K562 (cell line): ENCODE results near the gene HIRIP3. TPM values are rescaled to one million over a fixed set of nuclear protein-coding genes. Genes with fewer than 3 reads are reported as not detected.

ENCODE experiments used
- ATAC-seq: fragments of 200-7000 bp; cut with Tn5 transposase; 3 replicates; pipeline ENCODE4 v1.9.1; 2020; ENCODE audit warnings: moderate library complexity
- BruUV-seq: library from RNA; stranded (reverse); fragments of 400-500 nt; replicated peaks from 2 replicates; lab custom pipeline; 2021; lab: Mats Ljungman, UMichigan
- CTCF ChIA-PET: fragments of 300-600 bp; formaldehyde crosslinking; extraction: SDS; loops from one replicate; lab custom pipeline; 2021; ENCODE audit warnings: low intra/inter-chr PET ratio; lab: Yijun Ruan, JAX
- POLR2A ChIA-PET: fragments of 300-600, 350-650 bp; sonication (Branson Sonifier 250); formaldehyde crosslinking; extraction: SDS; loops from one replicate; lab custom pipeline; 2021; ENCODE audit warnings: antibody characterized with exemption, inconsistent platforms; lab: Yijun Ruan, JAX
- DNase-seq, 4 experiments: peaks; one replicate each; pipeline versions ENCODE4 v3.0.0 to v3.0.0-alpha.2; 2011 to 2018; ENCODE audit warnings: low spot score in 3 of 4, mixed read lengths in 3 of 4; ENCODE audit errors: extremely low read depth in 1 of 4
- FAIRE-seq: peaks from 2 replicates; lab custom pipeline; 2011; peaks lifted over from hg19 to GRCh38; lab: Jason Lieb, UNC
- H2AFZ ChIP-seq: 2 replicates; pipeline ENCODE4 v1.6.0; 2011; ENCODE audit warnings: low read depth, low read length, control low read depth, inconsistent platforms
- H3K27ac ChIP-seq: fragments of 200-600 bp; 3 replicates; pipeline ENCODE4 v1.8.0; 2011; ENCODE audit warnings: low read depth, mild to moderate bottlenecking, control low read depth, inconsistent platforms, low read length, moderate library complexity, mixed read lengths; ENCODE audit errors: extremely low read depth
- H3K27me3 ChIP-seq, 2 experiments: fragments of 300-600 bp in 1 of 2; 2 replicates in 1 of 2; 3 replicates in 1 of 2; pipeline versions ENCODE4 v1.6.0 to v1.8.0; 2011; ENCODE audit warnings: inconsistent platforms in 2 of 2, low read length in 2 of 2, mild to moderate bottlenecking in 1 of 2, mixed read lengths in 1 of 2, moderate library complexity in 1 of 2; ENCODE audit not compliant: control insufficient read depth in 2 of 2, insufficient read depth in 2 of 2
- H3K36me3 ChIP-seq: fragments of 300-600 bp; 3 replicates; pipeline ENCODE4 v1.8.0; 2011; ENCODE audit warnings: mild to moderate bottlenecking, low read length, inconsistent platforms; ENCODE audit not compliant: control insufficient read depth, insufficient read depth
- H3K4me1 ChIP-seq, 2 experiments: fragments of 200-600 bp in 1 of 2; replicated peaks in 1 of 2; 2 replicates in 1 of 2; 3 replicates in 1 of 2; pipeline versions ENCODE4 v1.5.1 to v1.8.0; 2011; ENCODE audit warnings: inconsistent platforms in 2 of 2, low read length in 2 of 2, mild to moderate bottlenecking in 1 of 2, mixed read lengths in 1 of 2, moderate library complexity in 1 of 2; ENCODE audit not compliant: control insufficient read depth in 2 of 2, insufficient read depth in 2 of 2
- H3K4me2 ChIP-seq: 2 replicates; pipeline ENCODE4 v1.6.1; 2011; ENCODE audit warnings: low read length, control low read depth, inconsistent platforms, mixed read lengths; ENCODE audit not compliant: insufficient read depth
- H3K4me3 ChIP-seq: fragments of 200-600 bp; sonication (generic), shearing (Covaris generic); 2 replicates; pipeline ENCODE4 v1.5.1; 2016; ENCODE audit warnings: control low read depth, inconsistent platforms
- H3K79me2 ChIP-seq: fragments of 200-600 bp; 3 replicates; pipeline ENCODE4 v1.8.0; 2011; ENCODE audit warnings: low read length, inconsistent platforms; ENCODE audit not compliant: control insufficient read depth, insufficient read depth
- H3K9ac ChIP-seq, 2 experiments: 2 replicates each; pipeline versions ENCODE4 v1.6.0 to v1.6.1; 2011; ENCODE audit warnings: low read depth in 2 of 2, low read length in 2 of 2, control low read depth in 1 of 2, inconsistent platforms in 1 of 2, mild to moderate bottlenecking in 1 of 2, mixed read lengths in 1 of 2; ENCODE audit not compliant: insufficient read depth in 1 of 2
- H3K9me1 ChIP-seq: one replicate; pipeline ENCODE4 v1.6.0; 2011; ENCODE audit warnings: inconsistent platforms, mild to moderate bottlenecking, low read length, moderate library complexity; ENCODE audit not compliant: control insufficient read depth, insufficient read depth
- H3K9me3 ChIP-seq: replicated peaks from 2 replicates; pipeline ENCODE4 v1.5.1; 2011; ENCODE audit warnings: low read depth, low read length, inconsistent platforms; ENCODE audit not compliant: control insufficient read depth, insufficient read depth
- H4K20me1 ChIP-seq: replicated peaks from 2 replicates; pipeline ENCODE4 v1.6.1; 2011; ENCODE audit warnings: low read length, inconsistent platforms, mixed read lengths; ENCODE audit not compliant: control insufficient read depth, insufficient read depth
- ATF1 ChIP-seq, 2 experiments: fragments of 450-650 bp in 1 of 2; IDR thresholded peaks; 2 replicates each; pipeline ENCODE4 v1.6.1; 2016; ENCODE audit warnings: missing compliant biosample characterization in 1 of 2, missing genetic modification characterization in 1 of 2
- BCL6 ChIP-seq: fragments of 250-450 bp; sonication (Bioruptor Pico); IDR thresholded peaks from 2 replicates; pipeline ENCODE4 v1.4.0; 2020
- CBX3 ChIP-seq, 2 experiments: IDR thresholded peaks; 1 replicate in 1 of 2; 2 replicates in 1 of 2; pipeline ENCODE4 v1.6.1; 2012; ENCODE audit warnings: inconsistent platforms in 2 of 2, low read length in 2 of 2, borderline replicate concordance in 1 of 2, control low read depth in 1 of 2
- ETV5 ChIP-seq: sonication (generic); formaldehyde crosslinking; IDR thresholded peaks from 2 replicates; pipeline ENCODE4 v1.4.0; 2020; ENCODE audit warnings: low read depth, mild to moderate bottlenecking, missing genetic modification reagents
- HMGN3 ChIP-seq: IDR thresholded peaks from 2 replicates; pipeline ENCODE4 v1.6.1; 2011; ENCODE audit warnings: borderline replicate concordance, low read depth, mild to moderate bottlenecking, mixed read lengths, low read length; ENCODE audit not compliant: insufficient read length; ENCODE audit errors: extremely low read depth
- KLF1 ChIP-seq: fragments of 450-650 bp; IDR thresholded peaks from 2 replicates; pipeline ENCODE4 v1.6.1; 2016; ENCODE audit warnings: missing genetic modification characterization, missing compliant biosample characterization
- L3MBTL2 ChIP-seq: fragments of 450-650 bp; IDR thresholded peaks from 2 replicates; pipeline ENCODE4 v1.6.1; 2016; ENCODE audit warnings: mild to moderate bottlenecking, moderate library complexity
- NRF1 ChIP-seq, 2 experiments: fragments of 450-650 bp; IDR thresholded peaks in 1 of 2; conservative IDR thresholded peaks in 1 of 2; 2 replicates each; pipeline ENCODE4 v1.6.1; 2014; ENCODE audit warnings: mild to moderate bottlenecking in 2 of 2
- PHF8 ChIP-seq: fragments of 200-600 bp; sonication (generic); IDR thresholded peaks from 2 replicates; pipeline ENCODE4 v1.6.1; 2012; ENCODE audit warnings: mixed run types, mild to moderate bottlenecking, inconsistent platforms, low read length, moderate library complexity, borderline replicate concordance
- POLR2A ChIP-seq: fragments of 450-650 bp; conservative IDR thresholded peaks from 2 replicates; pipeline ENCODE4 v1.6.1; 2016
- RBBP5 ChIP-seq: fragments of 200-600 bp; sonication (generic); IDR thresholded peaks from 2 replicates; pipeline ENCODE4 v1.6.1; 2012; ENCODE audit warnings: borderline replicate concordance, mild to moderate bottlenecking, low read length, control low read depth, inconsistent platforms; ENCODE audit not compliant: insufficient read depth, poor library complexity, severe bottlenecking
- SIN3B ChIP-seq: fragments of 450-650 bp; IDR thresholded peaks from 2 replicates; pipeline ENCODE4 v1.6.1; 2017; ENCODE audit warnings: low read depth, mild to moderate bottlenecking, moderate library complexity
- ZNF436 ChIP-seq: fragments of 250-450, 450-650 bp; sonication (Bioruptor Pico); formaldehyde crosslinking; IDR thresholded peaks from 2 replicates; pipeline ENCODE4 v1.7.0; 2020; ENCODE audit warnings: mild to moderate bottlenecking
- ZNF584 ChIP-seq: fragments of 200-800 bp; sonication (Bioruptor generic); IDR thresholded peaks from 2 replicates; pipeline ENCODE4 v1.6.1; 2016; ENCODE audit warnings: low read depth, mild to moderate bottlenecking, missing genetic modification characterization, missing compliant biosample characterization
- WGBS: fragments of 100-300 bp; shearing (Covaris generic); methylation state at CpG from one replicate; pipeline ENCODE4 v1.1.6; 2016; ENCODE audit warnings: low coverage, mixed read lengths; ENCODE audit not compliant: insufficient coverage; ENCODE audit errors: missing lambda C conversion rate; 5-methylcytosine and 5-hydroxymethylcytosine counted together
- in situ Hi-C: fragments of 300-500 bp; cut with MboI; formaldehyde crosslinking; loops from 4 replicates; pipeline ENCODE4 v1.15.0; 2018; ENCODE audit warnings: inconsistent platforms, mixed read lengths
- intact Hi-C: fragments of 100-400 bp; cut with micrococcal nuclease; formaldehyde crosslinking; loops from 2 replicates; pipeline ENCODE4 v1.14.2; 2022
- polyA plus RNA-seq, 8 experiments: library from polyadenylated mRNA; depleted of rRNA in 4 of 8; stranded (reverse) in 5 of 8; unstranded in 3 of 8; fragments of >200 nt; fragmentation: Nextera tagmentation in 2 of 8; fragmentation: Illumina TruSeq in 1 of 8; extraction: Ambion mirVana in 2 of 8; extraction: Trizol in 1 of 8; gene quantifications; 2 replicates each; pipeline versions ENCODE4 v1.2.1 to v1.2.3, GENCODE V29; 2011 to 2014; ENCODE audit warnings: inconsistent platforms in 1 of 8, missing spikeins in 1 of 8
- total RNA-seq, 7 experiments: library from RNA; depleted of rRNA in 6 of 7; stranded (reverse); fragments of >200 nt in 6 of 7; fragmentation: Illumina TruSeq in 2 of 7; extraction: Trizol in 2 of 7; gene quantifications; 2 replicates each; pipeline versions ENCODE4 v1.2.1 to v1.2.3, GENCODE V29; 2011 to 2021; ENCODE audit warnings: low replicate concordance in 1 of 7
- TF ChIP-seq, protein P1 (sequence below): fragments of 250-450 bp; sonication (Bioruptor Pico); IDR thresholded peaks from 2 replicates; pipeline ENCODE4 v1.5.0; 2021; ENCODE audit warnings: mild to moderate bottlenecking, moderate library complexity
- TF ChIP-seq, protein P2 (sequence below): fragments of 200-800 bp; sonication (Bioruptor generic); IDR thresholded peaks from 2 replicates; pipeline ENCODE4 v1.6.1; 2017; ENCODE audit warnings: missing genetic modification characterization, missing compliant biosample characterization

Gene HIRIP3
- total and polyA plus RNA-seq, 9 of the 15 experiments (the other 6 are each of a cell fraction or from before 2014, with no cell fraction given) = 3.3 to 38.2 (median 18.2) TPM

DNA sequence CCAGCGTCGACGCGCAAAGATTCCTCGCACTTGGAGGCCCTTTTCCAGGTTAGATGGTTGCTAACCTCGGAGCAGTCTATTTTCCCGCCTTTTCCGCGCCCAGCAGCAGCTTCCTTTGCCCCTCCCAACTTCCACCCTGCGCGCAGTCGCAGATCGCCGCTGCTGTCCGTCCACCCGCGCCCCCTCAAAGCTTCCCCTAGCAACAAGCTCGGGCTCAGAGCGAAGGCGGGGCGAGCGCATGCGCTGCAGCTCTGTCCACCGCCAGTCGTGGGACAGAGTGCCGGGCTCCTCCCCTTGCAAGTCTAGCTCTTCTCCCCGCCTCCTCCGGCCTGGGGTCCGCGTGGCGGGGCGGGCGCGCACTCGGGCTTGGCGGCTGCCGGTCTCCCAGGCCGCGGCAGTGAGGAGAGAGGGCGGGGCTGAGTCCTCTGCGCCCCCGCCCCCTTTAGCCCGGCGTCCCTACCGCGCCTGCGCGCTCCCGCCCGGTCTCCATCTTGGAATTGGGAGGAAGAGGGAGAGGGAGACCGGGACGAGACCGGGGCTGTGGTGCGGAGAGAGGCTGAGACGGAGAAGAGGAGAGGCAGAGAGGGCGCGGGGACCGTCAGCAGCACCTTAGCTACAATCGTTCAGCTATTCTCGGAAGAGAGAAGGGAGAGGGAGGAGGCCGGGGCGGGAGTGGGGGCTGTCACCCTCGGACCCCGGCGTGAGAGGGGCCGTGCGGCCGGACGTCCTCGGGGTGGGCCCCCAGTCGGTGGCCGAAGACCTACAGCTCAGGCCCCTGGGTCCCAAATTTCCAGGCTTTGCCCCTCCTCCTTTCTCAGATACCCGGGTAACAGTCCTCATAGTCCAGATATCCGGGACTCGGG, 21.8 kb downstream of the HIRIP3 start, which contains the start of gene TAOK2:
TAOK2 (plus strand) TSS at position 485 of the 863 bp plus-strand sequence. CDS start 3,905 bp downstream, outside the sequence.
- H3K79me2 ChIP-seq = peaks cover 36% of the 10 kb centered on the region
- H3K36me3 ChIP-seq = peaks cover 42% of the 10 kb centered on the region
- CTCF ChIA-PET = no interaction called here
- WGBS = 14% methylated on average over 26 of the region's 75 CpGs
- POLR2A ChIA-PET = interaction anchor here (0.5 to 3.2 kb wide), 15 partner anchors 10 to 274 kb away, joined by 3 to 22 read pairs (median 3); partner anchors contain the start of genes KIF22 and TMEM219
- H4K20me1 ChIP-seq = peaks cover 23% of the 10 kb centered on the region
- no peaks in the 10 kb centered on the region; the same call in 1 of the 2 replicates for H3K9me3 ChIP-seq
- H3K27me3 ChIP-seq = no peaks in the 10 kb centered on the region
- peaks cover 26 to 30% of the 10 kb centered on the region in 2 experiments; a peak in 4 of 5 replicates for H3K4me1 ChIP-seq
- H3K27ac ChIP-seq = peak within 1 kb of the TSS; percentile 80
- in situ Hi-C loops = no loop called here
- H3K9ac ChIP-seq = peak within 1 kb of the TSS; percentile 82 to 88
- peaks cover 3% of the 10 kb centered on the region for H3K9me1 ChIP-seq
- ATAC-seq (peak; percentile 99), DNase-seq (peak; percentile 99 to 100 (median 99)), FAIRE-seq (peak; percentile 98)
- H3K4me2 ChIP-seq = peak within 1 kb of the TSS; percentile 87
- peak within 1 kb of the TSS; percentile 71 for H3K4me3 ChIP-seq
- H2AFZ ChIP-seq = peak within 1 kb of the TSS; percentile 88
- intact Hi-C loops = loop anchor here (1.0 kb wide), 1 partner anchor 30 kb away; no protein-coding TSS in a partner anchor
- BruUV-seq = no TSS peak
- TF ChIP-seq ATF1 (CRISPR knock-in tag; IDR thresholded peaks at IDR 0.05) (no peak), ATF1 (tag; IDR thresholded peaks at IDR 0.05) (peak; percentile 60), HMGN3 (peak; percentile 91), KLF1 (tag) (no peak), ZNF584 (no peak), ZNF436 (CRISPR knock-in tag) (peak; percentile 35; the same call in 1 of the 2 replicates), PHF8 (peak; percentile 87; the same call in 1 of the 2 replicates), SIN3B (no peak), RBBP5 (peak; percentile 43), NRF1 (conservative IDR thresholded peaks at IDR 0.05 in 1 of 2, IDR thresholded peaks at IDR 0.05 in 1 of 2) (peak; percentile 100), L3MBTL2 (peak; percentile 100), ETV5 (CRISPR knock-in tag) (peak; percentile 68), POLR2A (peak; percentile 94), CBX3 (IDR thresholded peaks at IDR 0.05; ENCODE audit: borderline replicate concordance in 1 of 2, low read length in 2 of 2) (peak in 1 of 2 experiments; percentile 98; a peak in 2 of 3 replicates), BCL6 (CRISPR knock-in tag) (no peak)
- TF ChIP-seq, protein P1, sequence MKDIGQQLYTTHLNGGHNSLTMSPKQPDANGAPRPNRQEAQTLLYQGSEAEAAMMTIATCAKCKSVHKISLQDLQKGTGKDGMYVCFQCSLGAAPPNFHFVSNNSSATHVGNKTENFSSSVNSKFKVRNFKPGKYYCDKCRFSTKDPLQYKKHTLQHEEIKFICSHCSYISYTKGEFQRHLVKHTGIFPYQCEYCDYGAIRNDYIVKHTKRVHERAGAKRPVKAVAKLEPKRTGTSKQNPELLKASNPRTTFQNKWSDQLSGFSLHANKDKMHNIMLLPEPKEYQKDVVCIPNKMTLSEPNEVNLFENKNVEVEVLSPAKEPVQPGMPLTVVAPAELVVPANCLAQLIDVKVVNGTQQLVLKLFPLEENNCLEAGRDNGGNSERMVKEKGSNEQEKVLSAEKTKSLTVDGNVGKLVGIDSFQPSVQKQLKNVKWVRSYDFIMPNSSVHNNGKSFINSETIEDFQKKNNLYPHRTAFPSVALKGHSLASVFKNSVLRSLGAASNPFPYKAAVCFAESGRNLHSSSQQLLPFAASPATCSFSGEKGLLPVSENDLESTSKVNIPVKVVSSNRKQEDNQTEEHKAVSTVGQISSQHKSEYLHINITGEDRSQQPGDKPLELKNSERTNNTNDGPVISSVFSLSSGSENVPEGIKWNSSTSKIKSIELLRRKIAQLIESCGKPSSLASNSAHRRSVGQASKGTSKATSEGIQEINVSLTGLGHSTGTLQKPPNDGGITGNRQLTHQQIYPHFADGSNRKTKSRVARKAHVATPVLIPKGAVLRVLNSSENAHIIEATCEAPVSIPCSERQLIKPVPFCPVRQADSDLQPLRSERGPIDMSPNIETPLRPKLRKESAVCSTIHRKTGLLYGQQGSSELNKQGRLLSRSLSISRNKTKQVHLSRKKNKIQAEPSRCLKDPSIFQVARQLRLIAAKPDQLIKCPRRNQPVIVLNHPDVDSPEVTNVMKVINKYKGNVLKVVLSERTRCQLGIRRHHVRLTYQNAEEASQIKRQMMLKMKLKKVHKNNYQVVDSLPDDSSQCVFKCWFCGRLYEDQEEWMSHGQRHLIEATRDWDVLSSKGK = no peak
- TF ChIP-seq, protein P2, sequence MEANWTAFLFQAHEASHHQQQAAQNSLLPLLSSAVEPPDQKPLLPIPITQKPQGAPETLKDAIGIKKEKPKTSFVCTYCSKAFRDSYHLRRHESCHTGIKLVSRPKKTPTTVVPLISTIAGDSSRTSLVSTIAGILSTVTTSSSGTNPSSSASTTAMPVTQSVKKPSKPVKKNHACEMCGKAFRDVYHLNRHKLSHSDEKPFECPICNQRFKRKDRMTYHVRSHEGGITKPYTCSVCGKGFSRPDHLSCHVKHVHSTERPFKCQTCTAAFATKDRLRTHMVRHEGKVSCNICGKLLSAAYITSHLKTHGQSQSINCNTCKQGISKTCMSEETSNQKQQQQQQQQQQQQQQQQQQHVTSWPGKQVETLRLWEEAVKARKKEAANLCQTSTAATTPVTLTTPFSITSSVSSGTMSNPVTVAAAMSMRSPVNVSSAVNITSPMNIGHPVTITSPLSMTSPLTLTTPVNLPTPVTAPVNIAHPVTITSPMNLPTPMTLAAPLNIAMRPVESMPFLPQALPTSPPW = peak; percentile 94
